AG04449 (cell line): ENCODE results near the gene EYS.

Experiments
- CTCF ChIA-PET: fragments of 350-600 bp; formaldehyde crosslinking; extraction: SDS; loops from one replicate; lab custom pipeline; 2021; ENCODE audit warnings: antibody characterized with exemption; lab: Yijun Ruan, JAX
- POLR2A ChIA-PET: fragments of 400-600, 350-600 bp; formaldehyde crosslinking; extraction: SDS; loops from one replicate; lab custom pipeline; 2020; ENCODE audit warnings: antibody characterized with exemption, inconsistent platforms; lab: Yijun Ruan, JAX
- DNase-seq: peaks from one replicate; pipeline ENCODE4 v3.0.0-alpha.2; 2010; ENCODE audit warnings: low read depth, low spot score
- H3K4me3 ChIP-seq: 2 replicates; pipeline ENCODE4 v1.5.1; 2011; ENCODE audit warnings: low read depth, mild to moderate bottlenecking, control low read depth, low read length
- TF ChIP-seq, protein P1 (sequence below): IDR thresholded peaks from one replicate; pipeline ENCODE4 v1.5.1; 2011; ENCODE audit warnings: mild to moderate bottlenecking, moderate library complexity, low read length, control low read depth, inconsistent platforms; ENCODE audit not compliant: insufficient read depth; ENCODE audit errors: missing control alignments

EYS gene

DNA sequence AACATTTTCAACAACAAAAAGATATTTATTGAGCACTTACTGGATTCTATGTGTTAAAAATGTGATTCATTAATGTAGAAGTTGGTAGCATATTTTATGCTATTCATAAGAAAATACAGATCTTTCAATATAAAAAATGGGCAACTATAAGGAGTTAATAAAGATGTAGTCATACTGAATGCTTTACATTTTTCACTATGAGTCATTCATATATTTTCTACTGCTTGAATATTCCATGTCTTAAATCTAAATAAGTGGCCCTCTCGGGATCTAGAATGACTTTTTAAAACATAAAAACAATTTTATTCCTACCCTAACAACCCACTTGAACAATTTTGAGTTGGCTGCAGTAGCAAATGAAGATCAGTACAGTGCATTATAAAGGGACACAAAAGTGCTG, 1709.3 kb downstream of the EYS start:
- POLR2A ChIA-PET: no interaction called here
- CTCF ChIA-PET: no interaction called here
- no peak for DNase-seq

DNA sequence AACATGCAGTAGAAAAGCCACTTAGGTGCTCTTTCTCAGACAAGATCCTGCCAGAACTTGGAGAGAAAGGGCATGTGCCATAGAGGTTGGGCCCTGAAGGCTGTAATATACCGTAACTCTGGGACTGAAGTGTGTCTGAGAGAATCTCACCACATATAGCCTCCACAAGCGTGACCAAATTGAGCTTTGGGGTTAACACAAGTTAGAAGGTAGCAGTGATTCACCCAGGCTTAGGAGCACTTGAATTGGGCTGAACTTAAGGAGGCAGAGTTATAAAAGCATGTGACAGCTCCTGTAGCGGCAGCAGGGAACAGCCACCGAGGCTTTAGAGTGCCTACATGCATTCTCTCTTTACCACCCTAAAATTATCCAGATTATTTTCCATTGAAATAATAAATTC, 1709.8 kb downstream of the EYS start:
- POLR2A ChIA-PET: no interaction called here
- H3K4me3 ChIP-seq: no peak overlapping the region
- CTCF ChIA-PET: no interaction called here
- TF ChIP-seq, protein P1, sequence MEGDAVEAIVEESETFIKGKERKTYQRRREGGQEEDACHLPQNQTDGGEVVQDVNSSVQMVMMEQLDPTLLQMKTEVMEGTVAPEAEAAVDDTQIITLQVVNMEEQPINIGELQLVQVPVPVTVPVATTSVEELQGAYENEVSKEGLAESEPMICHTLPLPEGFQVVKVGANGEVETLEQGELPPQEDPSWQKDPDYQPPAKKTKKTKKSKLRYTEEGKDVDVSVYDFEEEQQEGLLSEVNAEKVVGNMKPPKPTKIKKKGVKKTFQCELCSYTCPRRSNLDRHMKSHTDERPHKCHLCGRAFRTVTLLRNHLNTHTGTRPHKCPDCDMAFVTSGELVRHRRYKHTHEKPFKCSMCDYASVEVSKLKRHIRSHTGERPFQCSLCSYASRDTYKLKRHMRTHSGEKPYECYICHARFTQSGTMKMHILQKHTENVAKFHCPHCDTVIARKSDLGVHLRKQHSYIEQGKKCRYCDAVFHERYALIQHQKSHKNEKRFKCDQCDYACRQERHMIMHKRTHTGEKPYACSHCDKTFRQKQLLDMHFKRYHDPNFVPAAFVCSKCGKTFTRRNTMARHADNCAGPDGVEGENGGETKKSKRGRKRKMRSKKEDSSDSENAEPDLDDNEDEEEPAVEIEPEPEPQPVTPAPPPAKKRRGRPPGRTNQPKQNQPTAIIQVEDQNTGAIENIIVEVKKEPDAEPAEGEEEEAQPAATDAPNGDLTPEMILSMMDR: no peak
- no peak for DNase-seq

More for the DNA sequence above, 1709.3 kb downstream of the EYS start:
- TF ChIP-seq, protein P1: no peak
- no peak overlapping the region for H3K4me3 ChIP-seq

DNA sequence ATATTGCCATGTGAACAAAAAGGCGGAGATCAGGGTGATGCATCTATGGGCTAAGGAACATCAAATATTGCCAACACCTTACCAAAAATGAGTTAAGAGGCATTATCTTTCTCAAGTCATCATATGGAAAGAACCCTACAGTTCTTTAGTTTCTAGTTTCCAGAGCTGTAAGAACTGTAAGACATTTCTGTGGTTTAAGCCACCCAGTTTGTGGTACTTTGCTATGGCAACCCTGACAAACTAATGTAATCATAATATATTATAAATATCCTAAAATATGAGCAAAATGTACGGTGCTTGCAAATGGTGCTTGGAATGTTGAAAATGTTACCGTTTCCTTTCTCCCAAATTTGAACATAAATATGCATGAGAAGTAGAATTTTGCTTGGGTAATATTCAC, 1721.8 kb downstream of the EYS start:
- no peak for DNase-seq
- POLR2A ChIA-PET: no interaction called here
- no peak overlapping the region for H3K4me3 ChIP-seq
- CTCF ChIA-PET: no interaction called here
- TF ChIP-seq, protein P1: no peak

DNA sequence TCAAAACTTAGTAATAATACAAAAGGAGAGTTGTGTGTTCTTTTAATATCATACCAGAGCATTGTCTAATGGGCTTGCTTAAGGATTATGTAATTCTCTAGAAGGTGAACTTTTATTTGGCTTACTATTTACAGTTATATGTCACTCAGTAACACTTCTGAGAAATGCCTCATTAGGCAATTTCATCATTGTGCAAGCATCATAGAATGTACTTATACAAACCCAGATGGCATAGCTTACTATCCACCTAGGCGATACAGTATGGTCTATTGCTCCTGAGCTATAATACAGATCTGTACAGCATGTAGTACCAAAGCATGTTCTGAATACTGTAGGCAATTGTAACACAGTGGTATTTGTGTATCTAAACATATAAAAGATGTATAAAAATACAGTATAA, 1731.3 kb downstream of the EYS start:
- CTCF ChIA-PET: no interaction called here
- DNase-seq: no peak
- no peak overlapping the region for H3K4me3 ChIP-seq
- POLR2A ChIA-PET: no interaction called here
- TF ChIP-seq, protein P1: no peak

DNA sequence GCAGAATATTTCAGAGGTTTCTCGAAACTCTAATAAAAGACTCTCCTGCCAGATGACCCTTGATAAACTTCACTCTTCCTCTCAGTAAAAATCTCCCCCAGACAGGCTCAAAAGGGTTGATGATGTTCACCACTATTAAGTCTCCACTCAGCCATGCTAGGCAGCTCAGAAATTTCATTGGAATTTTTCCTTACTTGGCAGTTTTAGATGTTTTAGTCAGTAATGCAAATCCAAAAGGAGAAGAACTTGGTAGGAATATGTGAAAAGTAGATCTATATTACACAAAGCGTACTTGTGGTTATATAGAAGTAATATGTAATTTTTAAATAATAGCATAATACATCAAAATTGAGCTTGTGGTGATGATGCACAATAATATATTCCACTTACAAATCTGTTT, 1738.4 kb downstream of the EYS start:
- TF ChIP-seq, protein P1: no peak
- H3K4me3 ChIP-seq: no peak overlapping the region
- ChIA-PET CTCF (no interaction called here), POLR2A (no interaction called here)
- DNase-seq: no peak

DNA sequence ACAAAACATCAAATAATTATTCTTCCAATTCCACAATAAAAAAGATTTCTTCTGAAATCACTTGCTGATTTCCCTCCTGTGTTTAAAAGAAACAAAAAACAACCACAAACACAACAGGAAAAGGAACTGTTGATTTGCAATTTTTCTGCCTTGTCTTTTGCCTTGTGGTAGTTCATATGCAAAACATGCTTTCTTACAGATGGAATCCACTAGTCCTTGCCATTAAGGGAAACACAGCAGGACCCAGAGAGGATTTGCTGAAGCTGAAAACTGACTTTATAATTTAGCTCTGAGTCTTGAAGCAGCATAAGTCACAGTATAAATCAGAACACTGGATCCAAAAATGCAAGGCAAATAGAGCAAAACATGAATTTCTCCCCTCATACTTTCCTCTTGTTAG, 1742.7 kb downstream of the EYS start:
- CTCF ChIA-PET: no interaction called here
- H3K4me3 ChIP-seq: no peak overlapping the region
- TF ChIP-seq, protein P1: no peak
- DNase-seq: no peak
- POLR2A ChIA-PET: no interaction called here
